H9 (cell line): Measurements from ENCODE around the gene TIA1. TPM values are rescaled to one million over a fixed set of nuclear protein-coding genes. Genes with fewer than 3 reads are reported as not detected.

Source experiments
- DNase-seq: peaks from one replicate; pipeline ENCODE4 v3.0.0-alpha.2; 2017
- H2AFZ ChIP-seq: one replicate; pipeline ENCODE4 v1.6.1; 2013; ENCODE audit warnings: mild to moderate bottlenecking, low read length, control low read depth, moderate library complexity
- H2AK5ac ChIP-seq: 2 replicates; pipeline ENCODE4 v1.6.1; 2013; ENCODE audit warnings: low read length, control low read depth, mixed read lengths; ENCODE audit not compliant: insufficient read length
- H2BK120ac ChIP-seq: one replicate; pipeline ENCODE4 v1.6.1; 2013; ENCODE audit warnings: low read depth, mild to moderate bottlenecking, low read length, control low read depth, inconsistent platforms; ENCODE audit not compliant: poor library complexity, severe bottlenecking
- H2BK12ac ChIP-seq: 2 replicates; pipeline ENCODE4 v1.6.1; 2013; ENCODE audit warnings: low read length, control low read depth, mixed read lengths, low read depth; ENCODE audit not compliant: insufficient read length
- H2BK15ac ChIP-seq: 2 replicates; pipeline ENCODE4 v1.6.1; 2013; ENCODE audit warnings: low read depth, low read length, control low read depth
- H2BK20ac ChIP-seq: one replicate; pipeline ENCODE4 v1.6.1; 2013; ENCODE audit warnings: low read depth, mild to moderate bottlenecking, low read length, control low read depth, inconsistent platforms; ENCODE audit not compliant: poor library complexity, severe bottlenecking
- H2BK5ac ChIP-seq: 2 replicates; pipeline ENCODE4 v1.6.1; 2013; ENCODE audit warnings: low read length, control low read depth, mixed read lengths; ENCODE audit not compliant: insufficient read length
- H3K14ac ChIP-seq: 2 replicates; pipeline ENCODE4 v1.6.1; 2013; ENCODE audit warnings: low read length, control low read depth; ENCODE audit not compliant: insufficient read depth
- H3K18ac ChIP-seq: 2 replicates; pipeline ENCODE4 v1.6.1; 2013; ENCODE audit warnings: low read depth, mild to moderate bottlenecking, mixed read lengths, low read length, control low read depth; ENCODE audit not compliant: insufficient read length
- H3K23ac ChIP-seq: 2 replicates; pipeline ENCODE4 v1.6.1; 2013; ENCODE audit warnings: low read length, control low read depth, mixed read lengths, low read depth; ENCODE audit not compliant: insufficient read length
- H3K23me2 ChIP-seq: 2 replicates; pipeline ENCODE4 v1.6.1; 2013; ENCODE audit warnings: low read depth, mild to moderate bottlenecking, mixed read lengths, low read length, control low read depth; ENCODE audit not compliant: insufficient read length, poor library complexity, severe bottlenecking
- H3K27ac ChIP-seq: 2 replicates; pipeline ENCODE4 v1.5.1; 2013; ENCODE audit warnings: low read length, control low read depth, mixed read lengths, low read depth; ENCODE audit not compliant: insufficient read length
- H3K27me3 ChIP-seq: 2 replicates; pipeline ENCODE4 v1.6.1; 2013; ENCODE audit warnings: low read length, control low read depth, inconsistent platforms; ENCODE audit not compliant: insufficient read depth
- H3K4ac ChIP-seq: 2 replicates; pipeline ENCODE4 v1.6.1; 2013; ENCODE audit warnings: low read depth, mild to moderate bottlenecking, control low read depth, inconsistent platforms, low read length, moderate library complexity
- H3K4me1 ChIP-seq: 2 replicates; pipeline ENCODE4 v1.6.1; 2013; ENCODE audit warnings: low read length, control low read depth, inconsistent platforms; ENCODE audit not compliant: insufficient read depth
- H3K4me2 ChIP-seq: 2 replicates; pipeline ENCODE4 v1.6.1; 2013; ENCODE audit warnings: low read length, control low read depth, mixed read lengths; ENCODE audit not compliant: insufficient read length, insufficient read depth
- H3K56ac ChIP-seq: 2 replicates; pipeline ENCODE4 v1.6.1; 2013; ENCODE audit warnings: low read depth, mild to moderate bottlenecking, mixed read lengths, low read length, control low read depth; ENCODE audit not compliant: insufficient read length
- H3K79me1 ChIP-seq: 2 replicates; pipeline ENCODE4 v1.6.1; 2013; ENCODE audit warnings: low read depth, mild to moderate bottlenecking, moderate library complexity, low read length, control low read depth, inconsistent platforms; ENCODE audit not compliant: insufficient read depth, poor library complexity, severe bottlenecking
- H3K79me2 ChIP-seq: 2 replicates; pipeline ENCODE4 v1.6.1; 2013; ENCODE audit warnings: low read length, control low read depth, inconsistent platforms; ENCODE audit not compliant: insufficient read depth
- H3K9ac ChIP-seq: 2 replicates; pipeline ENCODE4 v1.6.1; 2013; ENCODE audit warnings: low read length, control low read depth, mixed read lengths; ENCODE audit not compliant: insufficient read length; ENCODE audit errors: extremely low read depth
- H3K9me3 ChIP-seq: one replicate; pipeline ENCODE4 v1.6.1; 2013; ENCODE audit warnings: low read depth, low read length, inconsistent platforms; ENCODE audit not compliant: control insufficient read depth
- H3T11ph ChIP-seq: one replicate; pipeline ENCODE4 v1.6.1; 2013; ENCODE audit warnings: mild to moderate bottlenecking, low read length, control low read depth, inconsistent platforms
- H4K20me1 ChIP-seq: one replicate; pipeline ENCODE4 v1.6.1; 2013; ENCODE audit not compliant: control insufficient read depth, insufficient read length, insufficient read depth
- H4K5ac ChIP-seq: 2 replicates; pipeline ENCODE4 v1.6.1; 2013; ENCODE audit warnings: low read depth, mild to moderate bottlenecking, mixed read lengths, low read length, control low read depth; ENCODE audit not compliant: insufficient read length
- H4K8ac ChIP-seq: replicated peaks from 2 replicates; pipeline ENCODE4 v1.6.1; 2013; ENCODE audit warnings: low read length, control low read depth, mixed read lengths, low read depth; ENCODE audit not compliant: insufficient read length
- H4K91ac ChIP-seq: 2 replicates; pipeline ENCODE4 v1.6.1; 2013; ENCODE audit warnings: low read depth, mild to moderate bottlenecking, moderate library complexity, mixed read lengths, low read length, control low read depth; ENCODE audit not compliant: insufficient read length
- H3K27ac Mint-ChIP-seq, 3 experiments: 2 replicates in 2 of 3; 3 replicates in 1 of 3; pipeline ENCODE4 v1.8.0; 2020 to 2021; ENCODE audit warnings: mixed read lengths in 3 of 3, mild to moderate bottlenecking in 1 of 3, moderate library complexity in 1 of 3
- H3K27me3 Mint-ChIP-seq: 2 replicates; pipeline ENCODE4 v1.8.0; 2021; ENCODE audit warnings: low read depth, mild to moderate bottlenecking, moderate library complexity, mixed read lengths
- H3K36me3 Mint-ChIP-seq, 3 experiments: 2 replicates in 2 of 3; 3 replicates in 1 of 3; pipeline ENCODE4 v1.8.0; 2020 to 2021; ENCODE audit warnings: low read depth in 3 of 3, mixed read lengths in 3 of 3; ENCODE audit not compliant: insufficient read depth in 1 of 3
- H3K4me1 Mint-ChIP-seq, 2 experiments: 2 replicates each; pipeline ENCODE4 v1.8.0; 2020; ENCODE audit warnings: mixed read lengths in 2 of 2
- H3K4me3 Mint-ChIP-seq, 2 experiments: 2 replicates in 1 of 2; 3 replicates in 1 of 2; pipeline ENCODE4 v1.8.0; 2020 to 2021; ENCODE audit warnings: mild to moderate bottlenecking in 2 of 2, mixed read lengths in 2 of 2, moderate library complexity in 1 of 2
- H3K9me3 Mint-ChIP-seq, 2 experiments: 2 replicates in 1 of 2; 3 replicates in 1 of 2; pipeline ENCODE4 v1.8.0; 2020; ENCODE audit warnings: mild to moderate bottlenecking in 2 of 2, mixed read lengths in 2 of 2, moderate library complexity in 1 of 2
- WGBS: extraction: QIAGEN DNeasy Blood & Tissue Kit; methylation state at CpG from one replicate; pipeline ENCODE4 v1.1.7; 2013; ENCODE audit warnings: missing lambda C conversion rate, low lambda C conversion rate, mixed read lengths; ENCODE audit not compliant: insufficient read length; ENCODE audit errors: extremely low coverage; 5-methylcytosine and 5-hydroxymethylcytosine counted together
- total RNA-seq: library from RNA; stranded (reverse); gene quantifications from 2 replicates; pipeline ENCODE4 v1.2.1, GENCODE V29; 2021
- TF ChIP-seq, protein P1 (sequence below): fragments of 200-600 bp; sonication (generic); conservative IDR thresholded peaks from 3 replicates; pipeline ENCODE4 v1.8.0; 2021; ENCODE audit warnings: antibody characterized with exemption, mild to moderate bottlenecking

Gene TIA1
- total RNA-seq, 1 experiment from 2014 or later, result 193 TPM

DNA sequence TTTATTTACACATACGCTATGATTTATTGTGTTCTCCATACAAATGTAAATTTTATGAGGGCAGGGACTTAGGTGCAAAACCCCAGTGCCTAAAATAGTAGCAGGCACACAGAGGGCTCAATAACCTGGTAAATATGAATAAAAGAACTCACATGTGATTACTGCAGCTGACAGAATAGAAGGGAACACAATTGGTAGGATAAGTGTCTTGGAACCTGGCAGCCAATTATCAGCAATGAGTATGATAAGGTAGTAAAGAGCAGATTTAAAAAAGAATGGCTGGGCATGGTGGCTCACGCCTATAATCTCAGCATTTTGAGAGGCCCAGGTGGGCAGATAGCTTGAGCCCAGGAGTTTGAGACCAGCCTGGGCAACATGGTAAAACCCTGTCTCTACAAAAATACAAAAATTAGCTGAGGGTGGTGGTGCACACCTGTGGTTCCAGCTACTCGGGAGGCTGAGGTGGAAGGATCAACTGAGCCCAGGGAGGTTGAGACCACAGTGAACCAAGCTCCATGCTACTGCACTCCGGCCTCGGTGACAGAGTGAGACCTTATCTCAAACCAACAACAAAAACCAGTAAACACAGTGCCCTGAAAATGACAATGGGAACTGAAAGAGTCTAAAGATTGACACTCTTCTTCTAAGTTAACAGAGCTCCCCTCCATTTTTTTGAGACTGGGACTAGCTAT lies 35.2 kb upstream of the TIA1 start:
- H3K4me3 Mint-ChIP-seq, result no peak overlapping the region
- H3K36me3 Mint-ChIP-seq, result peaks cover 43 to 82% (median 79%) of the 10 kb centered on the region in 3 experiments; a peak in 6 of 7 replicates

More for the DNA sequence above, 35.2 kb upstream of the TIA1 start:
- Histone ChIP-seq H2AFZ (no peak overlapping the region), H3K79me1 (no peaks in the 10 kb centered on the region), H3K27ac (no peak overlapping the region), H2BK5ac (no peak overlapping the region), H2BK20ac (no peak overlapping the region), H3K4me2 (no peak overlapping the region), H2BK120ac (no peak overlapping the region), H4K20me1 (no peaks in the 10 kb centered on the region), H3K4me1 (no peaks in the 10 kb centered on the region), H3K27me3 (no peaks in the 10 kb centered on the region), H3K18ac (no peak overlapping the region), H3K4ac (no peak overlapping the region), H3K9ac (no peak overlapping the region), H3T11ph (no peak overlapping the region), H2AK5ac (no peak overlapping the region), H3K23me2 (no peaks in the 10 kb centered on the region), H3K9me3 (no peaks in the 10 kb centered on the region), H3K56ac (no peak overlapping the region), H3K23ac (no peak overlapping the region), H2BK12ac (no peak overlapping the region), H4K5ac (no peak overlapping the region), H2BK15ac (no peak overlapping the region), H4K8ac (no peak overlapping the region), H4K91ac (no peak overlapping the region), H3K14ac (no peak overlapping the region), H3K79me2 (peaks cover 4% of the 10 kb centered on the region; the same call in 1 of the 2 replicates)
- Mint-ChIP-seq H3K4me1 (no peaks in the 10 kb centered on the region), H3K27ac (no peak overlapping the region), H3K9me3 (no peaks in the 10 kb centered on the region), H3K27me3 (no peaks in the 10 kb centered on the region)
- no peak for DNase-seq
- TF ChIP-seq, protein P1, sequence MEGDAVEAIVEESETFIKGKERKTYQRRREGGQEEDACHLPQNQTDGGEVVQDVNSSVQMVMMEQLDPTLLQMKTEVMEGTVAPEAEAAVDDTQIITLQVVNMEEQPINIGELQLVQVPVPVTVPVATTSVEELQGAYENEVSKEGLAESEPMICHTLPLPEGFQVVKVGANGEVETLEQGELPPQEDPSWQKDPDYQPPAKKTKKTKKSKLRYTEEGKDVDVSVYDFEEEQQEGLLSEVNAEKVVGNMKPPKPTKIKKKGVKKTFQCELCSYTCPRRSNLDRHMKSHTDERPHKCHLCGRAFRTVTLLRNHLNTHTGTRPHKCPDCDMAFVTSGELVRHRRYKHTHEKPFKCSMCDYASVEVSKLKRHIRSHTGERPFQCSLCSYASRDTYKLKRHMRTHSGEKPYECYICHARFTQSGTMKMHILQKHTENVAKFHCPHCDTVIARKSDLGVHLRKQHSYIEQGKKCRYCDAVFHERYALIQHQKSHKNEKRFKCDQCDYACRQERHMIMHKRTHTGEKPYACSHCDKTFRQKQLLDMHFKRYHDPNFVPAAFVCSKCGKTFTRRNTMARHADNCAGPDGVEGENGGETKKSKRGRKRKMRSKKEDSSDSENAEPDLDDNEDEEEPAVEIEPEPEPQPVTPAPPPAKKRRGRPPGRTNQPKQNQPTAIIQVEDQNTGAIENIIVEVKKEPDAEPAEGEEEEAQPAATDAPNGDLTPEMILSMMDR, result no peak
- WGBS, result no CpG with 5 or more reads among the region's 5 CpGs
